Testis (tissue), 3 donors: ENCODE data around the gene EXOC4. TPM values are rescaled to one million over a fixed set of nuclear protein-coding genes. Genes with fewer than 3 reads are reported as not detected.

Experiments used
- DNase-seq: peaks from one replicate; pipeline ENCODE4 v3.0.0-alpha.2; 2019
- H3K27ac ChIP-seq, 2 donors: fragments of 200-600 bp; sonication (generic); one replicate each; pipeline ENCODE4 v1.5.1; 2019
- H3K27me3 ChIP-seq: fragments of 200-600 bp; sonication (generic); one replicate; pipeline ENCODE4 v1.5.1; 2019
- H3K36me3 ChIP-seq: fragments of 200-600 bp; sonication (generic); one replicate; pipeline ENCODE4 v1.5.1; 2017; ENCODE audit warnings: low read depth; ENCODE audit errors: missing control alignments
- H3K4me1 ChIP-seq: fragments of 200-600 bp; sonication (generic); one replicate; pipeline ENCODE4 v1.5.1; 2019
- H3K4me3 ChIP-seq, 2 donors: fragments of 200-600 bp; sonication (generic); one replicate each; pipeline ENCODE4 v1.5.1; 2017 to 2019
- H3K9me3 ChIP-seq: fragments of 200-600 bp; sonication (generic); one replicate; pipeline ENCODE4 v1.5.1; 2017
- POLR2A ChIP-seq: fragments of 450-650 bp; IDR thresholded peaks from one replicate; pipeline ENCODE4 v1.6.1; 2017; ENCODE audit warnings: antibody characterized with exemption, mild to moderate bottlenecking, moderate library complexity
- WGBS, 2 donors: methylation state at CpG; one replicate each; pipeline ENCODE4 v1.1.5; 2018; 5-methylcytosine and 5-hydroxymethylcytosine counted together
- intact Hi-C: fragments of 100-400 bp; cut with DNase I; formaldehyde crosslinking; loops from one replicate; pipeline ENCODE4 v1.15.1; 2023; ENCODE audit warnings: low total_unique reads
- polyA plus RNA-seq: library from polyadenylated mRNA; stranded (reverse); fragments of 350-450 nt; fragmentation: Illumina TruSeq; extraction: RNeasy Lipid Tissue Mini Kit (QIAGEN cat#74804); gene quantifications from one replicate; pipeline ENCODE4 v1.2.3, GENCODE V29; 2014; ENCODE audit warnings: low read depth, low replicate concordance; ENCODE audit not compliant: insufficient read depth
- total RNA-seq, 2 donors: library from RNA; depleted of rRNA; stranded (reverse); fragments of >200 nt; gene quantifications; one replicate each; pipeline ENCODE4 v1.2.3, GENCODE V29; 2016
- TF ChIP-seq, protein P1 (sequence below), 3 experiments: fragments of 450-650 bp in 2 of 3; fragments of 200-600 bp in 1 of 3; sonication (generic) in 1 of 3; IDR thresholded peaks; one replicate each; pipeline ENCODE4 v1.5.1; 2016 to 2019; ENCODE audit warnings: antibody characterized with exemption in 3 of 3, mild to moderate bottlenecking in 2 of 3, moderate library complexity in 1 of 3

The EXOC4 gene
- total and polyA plus RNA-seq, 3 donors from 2014 or later = 47.4 to 169 (median 142) TPM

GRCh38 chr7:133625046-133625445 lies 372.2 kb downstream of the EXOC4 start:
- WGBS, 2 donors = 49 to 54% methylated on average over 3 of the region's 3 CpGs
- no peaks in the 10 kb centered on the region for H3K36me3 ChIP-seq
- no peak overlapping the region for H3K27ac ChIP-seq
- H3K27me3 ChIP-seq = no peaks in the 10 kb centered on the region
- peaks cover 4% of the 10 kb centered on the region for H3K4me1 ChIP-seq
- intact Hi-C loops = no loop called here
- no peak overlapping the region for H3K4me3 ChIP-seq
- TF ChIP-seq, protein P1, sequence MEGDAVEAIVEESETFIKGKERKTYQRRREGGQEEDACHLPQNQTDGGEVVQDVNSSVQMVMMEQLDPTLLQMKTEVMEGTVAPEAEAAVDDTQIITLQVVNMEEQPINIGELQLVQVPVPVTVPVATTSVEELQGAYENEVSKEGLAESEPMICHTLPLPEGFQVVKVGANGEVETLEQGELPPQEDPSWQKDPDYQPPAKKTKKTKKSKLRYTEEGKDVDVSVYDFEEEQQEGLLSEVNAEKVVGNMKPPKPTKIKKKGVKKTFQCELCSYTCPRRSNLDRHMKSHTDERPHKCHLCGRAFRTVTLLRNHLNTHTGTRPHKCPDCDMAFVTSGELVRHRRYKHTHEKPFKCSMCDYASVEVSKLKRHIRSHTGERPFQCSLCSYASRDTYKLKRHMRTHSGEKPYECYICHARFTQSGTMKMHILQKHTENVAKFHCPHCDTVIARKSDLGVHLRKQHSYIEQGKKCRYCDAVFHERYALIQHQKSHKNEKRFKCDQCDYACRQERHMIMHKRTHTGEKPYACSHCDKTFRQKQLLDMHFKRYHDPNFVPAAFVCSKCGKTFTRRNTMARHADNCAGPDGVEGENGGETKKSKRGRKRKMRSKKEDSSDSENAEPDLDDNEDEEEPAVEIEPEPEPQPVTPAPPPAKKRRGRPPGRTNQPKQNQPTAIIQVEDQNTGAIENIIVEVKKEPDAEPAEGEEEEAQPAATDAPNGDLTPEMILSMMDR (IDR thresholded peaks at IDR 0.05) = no peak
- no peaks in the 10 kb centered on the region for H3K9me3 ChIP-seq
- DNase-seq = no peak

DNA sequence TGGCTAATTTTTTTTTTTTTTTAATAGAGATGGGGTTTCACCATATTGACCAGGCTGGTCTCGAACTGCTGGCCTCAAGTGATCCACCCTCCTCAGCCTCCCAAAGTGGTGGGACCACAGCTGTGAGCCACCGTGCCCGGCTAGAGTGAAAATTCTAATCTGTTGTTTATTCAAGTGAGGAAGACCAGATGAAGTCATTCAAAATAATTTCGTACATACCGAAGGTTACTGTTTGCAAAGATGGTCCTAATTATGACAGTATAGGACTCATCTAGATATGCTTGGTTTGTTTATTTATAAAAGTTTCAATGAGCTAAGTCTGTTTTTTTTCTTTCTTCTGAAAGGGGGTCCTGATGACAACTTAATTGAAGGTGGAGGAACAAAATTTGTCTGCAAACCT lies 376.8 kb downstream of the EXOC4 start:
- intact Hi-C loops = no loop called here
- Histone ChIP-seq H3K4me3 (no peak overlapping the region), H3K4me1 (peaks cover 4% of the 10 kb centered on the region), H3K27ac (no peak overlapping the region), H3K9me3 (no peaks in the 10 kb centered on the region), H3K27me3 (no peaks in the 10 kb centered on the region), H3K36me3 (no peaks in the 10 kb centered on the region)
- DNase-seq = no peak
- no peak for TF ChIP-seq POLR2A
- TF ChIP-seq, protein P1 (IDR thresholded peaks at IDR 0.05) = no peak
- 69 to 79% methylated on average over 5 of the region's 5 CpGs for WGBS, 2 donors

DNA sequence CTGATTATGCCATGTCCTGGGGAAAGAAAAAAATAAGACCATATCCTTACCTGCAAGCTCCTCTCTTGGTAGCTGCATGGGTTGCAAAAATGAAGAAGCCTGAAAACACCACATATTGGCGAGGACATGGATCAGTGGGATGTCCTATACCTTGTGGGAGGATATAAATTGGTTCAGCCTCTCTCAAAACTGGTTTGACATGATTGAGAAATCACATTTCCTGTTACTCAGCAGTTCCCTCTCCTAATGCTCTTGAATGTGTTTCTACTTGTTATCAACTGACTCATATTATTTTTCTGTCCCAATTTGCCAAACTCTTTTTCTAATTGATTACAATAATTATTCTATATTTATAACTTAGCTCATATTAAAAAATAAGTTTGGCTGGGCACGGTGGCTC lies 380.2 kb downstream of the EXOC4 start:
- intact Hi-C loops = no loop called here
- H3K9me3 ChIP-seq = no peaks in the 10 kb centered on the region
- TF ChIP-seq, protein P1 (IDR thresholded peaks at IDR 0.05) = no peak
- TF ChIP-seq POLR2A = no peak
- H3K36me3 ChIP-seq = no peaks in the 10 kb centered on the region
- no peaks in the 10 kb centered on the region for H3K4me1 ChIP-seq
- DNase-seq = no peak
- H3K27ac ChIP-seq = peak overlapping the region in 1 of 2 donors; percentile 3
- 45 to 50% methylated on average over 2 of the region's 2 CpGs for WGBS, 2 donors
- H3K27me3 ChIP-seq = no peaks in the 10 kb centered on the region
- H3K4me3 ChIP-seq = no peak overlapping the region

DNA sequence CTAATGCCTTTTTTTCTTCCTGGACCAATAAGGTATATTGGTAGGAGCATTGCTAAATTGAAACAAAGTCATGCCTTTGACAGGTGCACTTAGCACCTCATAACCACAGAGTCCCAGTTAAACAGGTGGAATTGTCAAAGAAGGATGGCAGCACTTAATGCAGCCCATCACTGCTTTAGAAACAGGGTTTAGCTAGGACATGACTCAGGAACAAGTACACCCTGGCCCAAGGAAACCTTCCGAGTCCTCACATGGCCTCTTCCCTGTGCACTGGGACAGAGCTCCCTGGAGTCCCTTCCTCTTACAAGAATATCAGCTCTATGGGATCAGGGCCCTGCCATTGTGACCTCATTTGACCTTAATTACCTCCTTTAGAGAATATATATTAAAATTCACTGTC lies 382.7 kb downstream of the EXOC4 start:
- TF ChIP-seq, protein P1 (IDR thresholded peaks at IDR 0.05) = no peak
- no peak for TF ChIP-seq POLR2A
- Histone ChIP-seq H3K9me3 (no peaks in the 10 kb centered on the region), H3K36me3 (no peaks in the 10 kb centered on the region), H3K27ac (no peak overlapping the region), H3K27me3 (no peaks in the 10 kb centered on the region), H3K4me3 (no peak overlapping the region), H3K4me1 (no peaks in the 10 kb centered on the region)
- intact Hi-C loops = no loop called here
- DNase-seq = no peak
- WGBS, 2 donors = 94 to 100% methylated on average over 1 of the region's 1 CpG

- Histone ChIP-seq H3K4me3 (no peak overlapping the region), H3K9me3 (no peaks in the 10 kb centered on the region), H3K27ac (no peak overlapping the region), H3K27me3 (no peaks in the 10 kb centered on the region), H3K4me1 (no peaks in the 10 kb centered on the region), H3K36me3 (no peaks in the 10 kb centered on the region)
- DNase-seq = no peak
- 95% methylated on average over 5 of the region's 5 CpGs for WGBS, 2 donors
- intact Hi-C loops = no loop called here
- TF ChIP-seq, protein P1 (IDR thresholded peaks at IDR 0.05) = no peak
- no peak for TF ChIP-seq POLR2A
These were observed 386.0 kb downstream of the EXOC4 start for GRCh38 chr7:133638857-133639256.
